Dermis blood vessel endothelial cell (primary cell): ENCODE results near the gene DBET. TPM values are rescaled to one million over a fixed set of nuclear protein-coding genes. Genes with fewer than 3 reads are reported as not detected.
"Not testable (repeated sequence)": the region's sequence is repeated elsewhere in the genome, so short reads cannot be mapped to it uniquely, and the experiment has no call there.

Source experiments
- DNase-seq: peaks from one replicate; pipeline ENCODE4 v3.0.0; 2010
- total RNA-seq: library from RNA; depleted of rRNA; stranded (reverse); fragments of >200 nt; gene quantifications from 2 replicates; pipeline ENCODE4 v1.2.3, GENCODE V29; 2014

Gene DBET
- total RNA-seq, 1 donor from 2014 or later = not detected

- DNase-seq = not testable (repeated sequence)
Measured at GRCh38 chr4:190049378-190050239, 14.7 kb upstream of the DBET start.

GRCh38 chr4:190058997-190059396 is 5.3 kb upstream of the DBET start:
- DNase-seq = not testable (repeated sequence)

- not testable (repeated sequence) for DNase-seq
Measured at GRCh38 chr4:190064805-190065204, 503 bp downstream of the DBET start.

- not testable (repeated sequence) for DNase-seq
Measured at GRCh38 chr4:190068351-190068750, 4.0 kb downstream of the DBET start.

GRCh38 chr4:190093052-190093451 is 28.8 kb downstream of the DBET start:
- not testable (repeated sequence) for DNase-seq

- not testable (repeated sequence) for DNase-seq
Measured at GRCh38 chr4:190094031-190094430, 29.7 kb downstream of the DBET start.

- not testable (repeated sequence) for DNase-seq
Measured at GRCh38 chr4:190095335-190095734, 31.0 kb downstream of the DBET start.

GRCh38 chr4:190099605-190100004 is 35.3 kb downstream of the DBET start:
- DNase-seq = not testable (repeated sequence)

GRCh38 chr4:190101525-190101924 is 37.2 kb downstream of the DBET start:
- DNase-seq = not testable (repeated sequence)

- not testable (repeated sequence) for DNase-seq
Measured at GRCh38 chr4:190106191-190106590, 41.9 kb downstream of the DBET start.

GRCh38 chr4:190106611-190107480 is 42.5 kb downstream of the DBET start:
- not testable (repeated sequence) for DNase-seq

GRCh38 chr4:190107766-190108485 is 43.6 kb downstream of the DBET start:
- not testable (repeated sequence) for DNase-seq

GRCh38 chr4:190108756-190109155 is 44.5 kb downstream of the DBET start:
- not testable (repeated sequence) for DNase-seq

- DNase-seq = not testable (repeated sequence)
Measured at GRCh38 chr4:190109390-190110011, 45.2 kb downstream of the DBET start.

- DNase-seq = not testable (repeated sequence)
Measured at GRCh38 chr4:190110033-190110432, 45.7 kb downstream of the DBET start.

GRCh38 chr4:190110570-190111295 is 46.4 kb downstream of the DBET start:
- DNase-seq = not testable (repeated sequence)

GRCh38 chr4:190112879-190113278 is 48.6 kb downstream of the DBET start:
- DNase-seq = not testable (repeated sequence)

- DNase-seq = not testable (repeated sequence)
Measured at GRCh38 chr4:190114991-190115390, 50.7 kb downstream of the DBET start.
